Measurements from ENCODE around the gene PLEKHG4. TPM values are rescaled to one million over a fixed set of nuclear protein-coding genes. Genes with fewer than 3 reads are reported as not detected.

PLEKHG4 gene
- polyA plus RNA-seq, 1 of the 3 experiments (the other 2 are of a cell fraction), result 65.5 TPM

- TF ChIP-seq MXI1 (IDR thresholded peaks at IDR 0.05; ENCODE audit: low read depth, low read length) (peak; percentile 53; the same call in 1 of the 2 replicates), NRF1 (IDR thresholded peaks at IDR 0.05; ENCODE audit: low read depth, low read length) (0 out of 2 replicates have a peak, but pooled peaks have one; percentile 5), IRF3 (IDR thresholded peaks at IDR 0.05; ENCODE audit: low read depth, low read length) (no peak), FOXM1 (IDR thresholded peaks at IDR 0.05; ENCODE audit: low read depth) (no peak; the same call in 1 of the 2 replicates), ZBTB33 (IDR thresholded peaks at IDR 0.05; ENCODE audit: borderline replicate concordance, low read depth) (no peak), EP300 (IDR thresholded peaks at IDR 0.05; ENCODE audit: borderline replicate concordance in 1 of 2, low read depth in 1 of 2, low read length in 1 of 2) (peak; percentile 9 to 14; a peak in 3 of 4 replicates), GATA2 (CRISPR knock-in tag; IDR thresholded peaks at IDR 0.05) (no peak), GABPA (IDR thresholded peaks at IDR 0.05; ENCODE audit: low read depth) (peak; percentile 73)
Measured at GRCh38 chr16:67246081-67246755, 33.1 kb upstream of the PLEKHG4 start (continued).

GRCh38 chr16:67246756-67247191 lies 32.6 kb upstream of the PLEKHG4 start:
- peaks cover 42 to 50% of the 10 kb centered on the region in 2 experiments for H3K4me1 ChIP-seq (ENCODE audit: control insufficient read depth in 1 of 2, insufficient read depth in 2 of 2, low read depth in 1 of 2, low read length in 1 of 2)
- peak overlapping the region; percentile 98 for H3K4me2 ChIP-seq
- no peaks in the 10 kb centered on the region for H3K9me3 ChIP-seq
- no peaks in the 10 kb centered on the region for H3K27me3 ChIP-seq (ENCODE audit: insufficient read depth)
- no peaks in the 10 kb centered on the region for H4K20me1 ChIP-seq (ENCODE audit: insufficient read depth)
- no peak for DNase-seq
- H3K9me2 ChIP-seq, result no peaks in the 10 kb centered on the region
- peak overlapping the region; percentile 96 for H3K27ac ChIP-seq (ENCODE audit: low read depth in 2 of 2, low read length in 1 of 2)
- H3K79me2 ChIP-seq (ENCODE audit: insufficient read depth), result peaks cover 49% of the 10 kb centered on the region
- ChIA-PET CTCF (interaction anchor here (0.9 to 4.5 kb wide), 8 partner anchors 9 to 91 kb away, joined by 3 to 21 read pairs (median 6); partner anchors contain the start of genes PLEKHG4 and TMEM208), POLR2A (interaction anchor here (4.0 kb wide), 1 partner anchor 20 kb away, joined by 14 read pairs; the partner anchor contains the start of gene TMEM208)
- peak overlapping the region; percentile 45; the same call in 1 of the 2 replicates for H2AFZ ChIP-seq (ENCODE audit: low read depth)
- peaks cover 0 to 5% of the 10 kb centered on the region in 2 experiments for H3K36me3 ChIP-seq (replicated peaks in 1 of 2; ENCODE audit: control insufficient read depth in 1 of 2, insufficient read depth in 2 of 2, low read length in 1 of 2)
- TF ChIP-seq EP300 (IDR thresholded peaks at IDR 0.05; ENCODE audit: borderline replicate concordance in 1 of 2, low read depth in 1 of 2, low read length in 1 of 2) (no peak), YY1 (IDR thresholded peaks at IDR 0.05; ENCODE audit: low read depth) (0 out of 2 replicates have a peak, but pooled peaks have one; percentile 36)
- WGBS (ENCODE audit: low lambda C conversion rate), result 2% methylated on average over 17 of the region's 26 CpGs
- peaks cover 46% of the 10 kb centered on the region for H3F3A ChIP-seq (replicated peaks; ENCODE audit: insufficient read depth)
- peak overlapping the region; percentile 92 to 95 for H3K4me3 ChIP-seq (ENCODE audit: low read depth in 2 of 2, low read length in 1 of 2)
- peak overlapping the region; percentile 88 for H3K9ac ChIP-seq

All from SK-N-SH (cell line).